ENCODE data around the gene CLIC4.

DNA sequence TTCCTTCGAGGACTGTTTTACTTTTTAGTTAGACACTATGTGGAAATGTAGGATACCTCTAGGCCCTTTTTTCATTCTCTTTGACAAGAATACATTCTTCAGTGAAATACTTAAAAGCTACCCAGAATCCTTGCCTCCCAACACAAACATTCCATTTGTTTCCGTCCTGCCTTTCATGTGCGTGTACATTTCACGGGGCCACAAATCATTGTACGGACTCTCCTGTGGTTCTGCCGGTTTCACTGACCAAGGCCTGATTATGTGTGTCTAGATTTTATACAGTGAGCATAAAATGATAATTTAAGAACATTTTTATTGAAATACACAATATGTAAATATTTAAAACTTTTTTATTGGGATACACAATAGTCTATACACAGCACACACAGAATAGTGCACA is 108.4 kb downstream of the CLIC4 start:
- no peak for TF ChIP-seq POLR2A (IDR thresholded peaks at IDR 0.05)
- TF ChIP-seq, protein P1, sequence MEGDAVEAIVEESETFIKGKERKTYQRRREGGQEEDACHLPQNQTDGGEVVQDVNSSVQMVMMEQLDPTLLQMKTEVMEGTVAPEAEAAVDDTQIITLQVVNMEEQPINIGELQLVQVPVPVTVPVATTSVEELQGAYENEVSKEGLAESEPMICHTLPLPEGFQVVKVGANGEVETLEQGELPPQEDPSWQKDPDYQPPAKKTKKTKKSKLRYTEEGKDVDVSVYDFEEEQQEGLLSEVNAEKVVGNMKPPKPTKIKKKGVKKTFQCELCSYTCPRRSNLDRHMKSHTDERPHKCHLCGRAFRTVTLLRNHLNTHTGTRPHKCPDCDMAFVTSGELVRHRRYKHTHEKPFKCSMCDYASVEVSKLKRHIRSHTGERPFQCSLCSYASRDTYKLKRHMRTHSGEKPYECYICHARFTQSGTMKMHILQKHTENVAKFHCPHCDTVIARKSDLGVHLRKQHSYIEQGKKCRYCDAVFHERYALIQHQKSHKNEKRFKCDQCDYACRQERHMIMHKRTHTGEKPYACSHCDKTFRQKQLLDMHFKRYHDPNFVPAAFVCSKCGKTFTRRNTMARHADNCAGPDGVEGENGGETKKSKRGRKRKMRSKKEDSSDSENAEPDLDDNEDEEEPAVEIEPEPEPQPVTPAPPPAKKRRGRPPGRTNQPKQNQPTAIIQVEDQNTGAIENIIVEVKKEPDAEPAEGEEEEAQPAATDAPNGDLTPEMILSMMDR (IDR thresholded peaks at IDR 0.05) = no peak
